Kidney epithelial cell (primary cell): ENCODE data around the gene MYL5. TPM values are rescaled to one million over a fixed set of nuclear protein-coding genes. Genes with fewer than 3 reads are reported as not detected.

ENCODE experiments used
- DNase-seq: peaks from one replicate; pipeline ENCODE4 v3.0.0-alpha.2; 2010; ENCODE audit warnings: low read depth
- H3K27me3 ChIP-seq: 2 replicates; pipeline ENCODE4 v1.6.0; 2011; ENCODE audit warnings: low read length; ENCODE audit not compliant: control insufficient read depth, insufficient read depth
- H3K36me3 ChIP-seq: 2 replicates; pipeline ENCODE4 v1.5.1; 2011; ENCODE audit warnings: low read length; ENCODE audit not compliant: control insufficient read depth, insufficient read depth
- H3K4me3 ChIP-seq: 2 replicates; pipeline ENCODE4 v1.5.1; 2011; ENCODE audit warnings: low read depth, mild to moderate bottlenecking, control low read depth, low read length
- CTCF ChIP-seq: IDR thresholded peaks from 2 replicates; pipeline ENCODE4 v1.5.1; 2011; ENCODE audit warnings: mild to moderate bottlenecking, moderate library complexity, low read length, control low read depth, inconsistent platforms; ENCODE audit not compliant: insufficient read depth, poor library complexity, severe bottlenecking
- total RNA-seq: library from RNA; depleted of rRNA; stranded (reverse); fragments of >200 nt; gene quantifications from 2 replicates; pipeline ENCODE4 v1.2.3, GENCODE V29; 2015

Gene MYL5
- total RNA-seq, 1 donor from 2014 or later = 7.8 TPM

GRCh38 chr4:717601-718320, 43.4 kb downstream of the MYL5 start:
- TF ChIP-seq CTCF = no peak
- no peaks in the 10 kb centered on the region for H3K27me3 ChIP-seq
- H3K36me3 ChIP-seq = peaks cover 2% of the 10 kb centered on the region
- H3K4me3 ChIP-seq = no peak overlapping the region
- no peak for DNase-seq

- TF ChIP-seq CTCF = no peak
- DNase-seq = no peak
- Histone ChIP-seq H3K4me3 (no peak overlapping the region), H3K27me3 (no peaks in the 10 kb centered on the region), H3K36me3 (peaks cover 2% of the 10 kb centered on the region)
Observed at GRCh38 chr4:718460-718859, 44.1 kb downstream of the MYL5 start.

DNA sequence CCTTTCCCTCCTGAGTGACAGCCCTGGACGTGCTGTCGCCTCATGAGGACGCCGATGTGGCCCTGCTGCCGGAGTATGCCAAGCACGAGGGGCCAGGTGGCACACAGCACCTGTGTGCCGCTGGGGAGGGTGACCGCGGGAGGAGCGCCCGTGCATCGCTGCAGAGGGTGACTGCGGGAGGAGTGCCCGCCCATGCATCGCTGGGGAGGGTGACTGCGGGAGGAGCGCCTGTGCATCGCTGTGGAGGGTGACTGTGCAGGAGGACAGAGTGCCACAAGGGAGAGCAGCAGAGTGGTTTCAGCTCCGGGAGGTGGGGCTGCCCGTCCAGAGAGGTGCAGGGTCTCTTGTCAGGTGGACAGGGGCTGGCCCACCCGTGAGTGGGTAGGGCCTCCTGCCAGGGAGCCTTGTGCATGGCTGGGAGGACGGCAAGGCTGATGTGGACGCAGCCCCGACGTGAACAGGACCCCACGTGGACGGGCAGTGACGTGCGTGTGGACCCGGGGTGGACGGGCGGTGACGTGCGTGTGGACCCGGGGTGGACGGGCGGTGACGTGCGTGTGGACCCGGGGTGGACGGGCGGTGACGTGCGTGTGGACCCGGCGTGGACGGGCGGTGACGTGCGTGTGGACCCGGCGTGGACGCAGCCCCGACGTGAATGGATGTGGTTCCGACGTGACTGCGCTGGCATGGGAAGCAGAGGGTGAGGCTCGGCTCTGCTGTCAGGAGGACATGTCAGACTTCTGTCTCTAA, 45.9 kb downstream of the MYL5 start:
- DNase-seq = no peak
- Histone ChIP-seq H3K4me3 (no peak overlapping the region), H3K27me3 (no peaks in the 10 kb centered on the region), H3K36me3 (peaks cover 2% of the 10 kb centered on the region)
- no peak for TF ChIP-seq CTCF

DNA sequence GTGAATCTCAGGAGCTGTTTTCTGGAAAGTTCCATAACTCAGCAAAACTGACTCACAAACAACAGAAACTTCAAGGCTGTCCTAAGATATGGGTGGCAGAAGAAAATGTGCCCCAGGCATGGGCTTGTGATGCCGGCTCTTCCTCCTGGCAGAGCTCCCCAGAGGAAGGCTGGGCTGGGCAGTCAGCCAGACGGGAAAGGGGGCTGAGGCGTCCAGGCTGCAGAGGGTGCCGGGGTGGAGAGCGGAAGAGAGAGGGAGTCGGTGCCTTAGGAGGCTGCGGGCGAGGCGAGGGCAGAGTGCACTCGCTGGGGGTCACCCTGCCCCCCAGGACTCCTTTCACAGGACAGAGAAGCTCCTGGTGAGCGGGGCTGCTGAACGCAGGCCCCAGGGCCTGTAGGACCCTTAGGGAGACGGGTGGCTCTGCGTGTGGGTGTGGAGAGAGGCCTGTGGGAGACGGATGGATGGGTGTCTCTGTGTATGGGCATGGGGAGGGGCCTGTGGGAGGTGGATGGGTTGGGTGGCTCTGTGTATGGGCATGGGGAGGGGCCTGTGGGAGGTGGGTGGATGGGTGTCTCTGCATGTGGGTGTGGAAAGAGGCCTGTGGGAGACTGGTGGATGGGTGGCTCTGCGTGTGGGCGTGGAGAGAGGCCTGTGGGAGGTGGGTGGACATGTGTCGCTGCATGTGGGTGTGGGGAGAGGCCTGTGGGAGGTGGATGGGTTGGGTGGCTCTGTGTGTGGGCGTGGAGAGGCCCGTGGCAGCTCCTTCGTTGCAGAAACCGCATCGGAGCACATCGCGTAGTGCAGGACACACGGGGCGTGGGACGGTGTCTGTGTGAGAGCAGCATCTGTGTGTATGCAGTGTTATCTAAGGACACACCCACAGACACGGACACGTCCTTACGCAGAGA, 47.2 kb downstream of the MYL5 start:
- H3K36me3 ChIP-seq = peaks cover 2% of the 10 kb centered on the region
- H3K4me3 ChIP-seq = no peak overlapping the region
- DNase-seq = no peak
- no peak for TF ChIP-seq CTCF
- no peaks in the 10 kb centered on the region for H3K27me3 ChIP-seq

- H3K4me3 ChIP-seq = no peak overlapping the region
- peaks cover 2% of the 10 kb centered on the region for H3K36me3 ChIP-seq
- no peak for DNase-seq
- no peaks in the 10 kb centered on the region for H3K27me3 ChIP-seq
- TF ChIP-seq CTCF = no peak
Observed at GRCh38 chr4:722169-722725, 47.9 kb downstream of the MYL5 start.
